MCF 10A (cell line): ENCODE measurements around the gene ZDHHC11. TPM values are rescaled to one million over a fixed set of nuclear protein-coding genes. Genes with fewer than 3 reads are reported as not detected.
"Not testable (repeated sequence)": the region's sequence is repeated elsewhere in the genome, so short reads cannot be mapped to it uniquely, and the experiment has no call there.

Experiments used
- BruUV-seq: library from RNA; stranded (reverse); fragments of 400-500 nt; replicated peaks from 2 replicates; lab custom pipeline; 2021; lab: Mats Ljungman, UMichigan
- CTCF ChIA-PET: fragments of 300-600 bp; sonication (Branson Sonifier 250); formaldehyde crosslinking; extraction: SDS; loops from one replicate; lab custom pipeline; 2021; ENCODE audit warnings: antibody characterized with exemption, inconsistent platforms; lab: Yijun Ruan, JAX
- POLR2A ChIA-PET: fragments of 300-600, 350-650 bp; sonication (Branson Sonifier 250); formaldehyde crosslinking; extraction: SDS; loops from one replicate; lab custom pipeline; 2020; ENCODE audit warnings: antibody characterized with exemption, inconsistent platforms; lab: Yijun Ruan, JAX
- DNase-seq: peaks from one replicate; pipeline ENCODE4 v3.0.0-alpha.2; 2018; ENCODE audit not compliant: unreplicated experiment
- H3K27ac Mint-ChIP-seq: one replicate; pipeline ENCODE4 v1.8.0; 2022; ENCODE audit warnings: mild to moderate bottlenecking, low read depth, mixed read lengths; ENCODE audit not compliant: unreplicated experiment
- H3K27me3 Mint-ChIP-seq: one replicate; pipeline ENCODE4 v1.8.0; 2022; ENCODE audit warnings: mixed read lengths; ENCODE audit not compliant: insufficient read depth, unreplicated experiment
- H3K36me3 Mint-ChIP-seq: one replicate; pipeline ENCODE4 v1.8.0; 2022; ENCODE audit warnings: mild to moderate bottlenecking, moderate library complexity, mixed read lengths; ENCODE audit not compliant: insufficient read depth, unreplicated experiment
- H3K4me1 Mint-ChIP-seq: one replicate; pipeline ENCODE4 v1.8.0; 2022; ENCODE audit warnings: mixed read lengths; ENCODE audit not compliant: insufficient read depth, unreplicated experiment
- H3K4me3 Mint-ChIP-seq: one replicate; pipeline ENCODE4 v1.8.0; 2022; ENCODE audit warnings: mild to moderate bottlenecking, moderate library complexity, mixed read lengths; ENCODE audit not compliant: unreplicated experiment
- H3K9me3 Mint-ChIP-seq: one replicate; pipeline ENCODE4 v1.8.0; 2022; ENCODE audit warnings: mixed read lengths; ENCODE audit not compliant: unreplicated experiment
- intact Hi-C: fragments of 100-400 bp; cut with micrococcal nuclease; formaldehyde crosslinking; loops from 2 replicates; pipeline ENCODE4 v1.14.1; 2022
- total RNA-seq: library from RNA; stranded (reverse); gene quantifications from 2 replicates; pipeline ENCODE4 v1.2.3, GENCODE V29; 2022
- TF ChIP-seq, protein P1 (sequence below): fragments of 200-600 bp; IDR thresholded peaks from one replicate; pipeline ENCODE4 v1.8.0; 2022; ENCODE audit warnings: antibody characterized with exemption, mild to moderate bottlenecking; ENCODE audit not compliant: unreplicated experiment

ZDHHC11 gene
- total RNA-seq, 1 experiment from 2014 or later = 2.0 TPM

DNA sequence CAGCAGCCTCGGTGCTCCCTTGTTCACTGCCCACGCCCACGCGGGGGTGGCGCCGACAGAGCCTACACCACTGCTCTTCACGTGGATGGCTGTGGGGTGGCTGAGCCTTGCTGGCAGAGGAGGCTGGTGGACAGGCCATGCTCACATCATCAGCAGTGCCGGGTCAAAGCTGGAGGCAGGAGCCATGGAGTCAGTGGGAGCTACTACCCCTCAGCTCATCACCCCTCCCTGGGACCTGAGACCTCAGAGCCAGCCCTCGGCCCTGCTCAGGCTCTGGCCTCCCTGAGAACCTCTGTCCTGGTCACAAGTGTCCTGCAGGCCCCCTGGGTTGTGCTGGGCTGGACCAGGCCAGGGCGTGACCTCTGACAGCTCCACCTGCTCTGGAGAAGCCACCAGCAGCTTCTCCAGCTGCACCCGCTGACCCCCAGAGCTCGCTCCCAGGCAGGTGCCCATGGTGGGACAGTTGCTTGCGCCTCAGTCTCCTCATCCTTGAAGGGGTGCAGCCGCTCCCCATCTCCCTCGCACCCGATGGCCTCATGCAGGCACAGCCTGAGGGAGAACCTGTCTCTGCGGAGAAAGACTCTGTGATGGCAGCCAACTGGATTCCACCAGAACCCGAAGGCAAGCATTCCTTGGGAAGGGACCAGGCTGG, 75.8 kb downstream of the ZDHHC11 start:
- BruUV-seq, H3K27me3 Mint-ChIP-seq, CTCF ChIA-PET, POLR2A ChIA-PET, H3K9me3 Mint-ChIP-seq, H3K4me1 Mint-ChIP-seq, H3K4me3 Mint-ChIP-seq, intact Hi-C loops, H3K27ac Mint-ChIP-seq, H3K36me3 Mint-ChIP-seq, DNase-seq: not testable (repeated sequence)

GRCh38 chr5:774304-774703, 76.5 kb downstream of the ZDHHC11 start:
- H3K4me3 Mint-ChIP-seq, H3K27me3 Mint-ChIP-seq, H3K36me3 Mint-ChIP-seq, H3K27ac Mint-ChIP-seq, CTCF ChIA-PET, DNase-seq, BruUV-seq, POLR2A ChIA-PET, H3K4me1 Mint-ChIP-seq, intact Hi-C loops, H3K9me3 Mint-ChIP-seq: not testable (repeated sequence)

GRCh38 chr5:773517-774264, 77.1 kb downstream of the ZDHHC11 start:
- no peaks in the 10 kb centered on the region for H3K9me3 Mint-ChIP-seq
- DNase-seq = no peak
- no TSS peak for BruUV-seq
- H3K27ac Mint-ChIP-seq = no peak overlapping the region
- CTCF ChIA-PET = no interaction called here
- intact Hi-C loops = no loop called here
- POLR2A ChIA-PET = no interaction called here
- H3K36me3 Mint-ChIP-seq = peaks cover 5% of the 10 kb centered on the region
- no peak overlapping the region for H3K4me3 Mint-ChIP-seq
- TF ChIP-seq, protein P1, sequence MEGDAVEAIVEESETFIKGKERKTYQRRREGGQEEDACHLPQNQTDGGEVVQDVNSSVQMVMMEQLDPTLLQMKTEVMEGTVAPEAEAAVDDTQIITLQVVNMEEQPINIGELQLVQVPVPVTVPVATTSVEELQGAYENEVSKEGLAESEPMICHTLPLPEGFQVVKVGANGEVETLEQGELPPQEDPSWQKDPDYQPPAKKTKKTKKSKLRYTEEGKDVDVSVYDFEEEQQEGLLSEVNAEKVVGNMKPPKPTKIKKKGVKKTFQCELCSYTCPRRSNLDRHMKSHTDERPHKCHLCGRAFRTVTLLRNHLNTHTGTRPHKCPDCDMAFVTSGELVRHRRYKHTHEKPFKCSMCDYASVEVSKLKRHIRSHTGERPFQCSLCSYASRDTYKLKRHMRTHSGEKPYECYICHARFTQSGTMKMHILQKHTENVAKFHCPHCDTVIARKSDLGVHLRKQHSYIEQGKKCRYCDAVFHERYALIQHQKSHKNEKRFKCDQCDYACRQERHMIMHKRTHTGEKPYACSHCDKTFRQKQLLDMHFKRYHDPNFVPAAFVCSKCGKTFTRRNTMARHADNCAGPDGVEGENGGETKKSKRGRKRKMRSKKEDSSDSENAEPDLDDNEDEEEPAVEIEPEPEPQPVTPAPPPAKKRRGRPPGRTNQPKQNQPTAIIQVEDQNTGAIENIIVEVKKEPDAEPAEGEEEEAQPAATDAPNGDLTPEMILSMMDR = no peak
- H3K27me3 Mint-ChIP-seq = no peaks in the 10 kb centered on the region
- no peaks in the 10 kb centered on the region for H3K4me1 Mint-ChIP-seq

DNA sequence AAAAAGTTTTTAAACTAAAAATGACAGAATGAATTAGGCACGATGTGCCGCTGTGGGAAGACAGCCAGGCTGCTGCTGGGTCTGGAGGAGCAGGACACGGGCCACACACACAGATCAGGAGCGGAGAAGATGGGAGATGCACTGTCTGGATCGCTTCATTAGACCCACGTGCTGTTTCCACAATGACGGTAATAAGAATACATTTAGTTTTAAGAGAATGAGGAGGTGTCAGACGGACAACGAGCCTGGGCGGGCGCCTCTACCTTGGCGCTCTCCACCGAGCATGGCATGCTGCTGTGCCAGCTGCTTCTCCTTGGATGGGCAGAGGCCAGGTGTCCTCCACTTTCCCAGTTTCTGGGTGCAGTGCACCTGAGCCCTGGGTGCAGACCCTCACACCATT, 77.9 kb downstream of the ZDHHC11 start:
- CTCF ChIA-PET, BruUV-seq, H3K4me3 Mint-ChIP-seq, H3K9me3 Mint-ChIP-seq, H3K4me1 Mint-ChIP-seq, H3K27ac Mint-ChIP-seq, H3K36me3 Mint-ChIP-seq, H3K27me3 Mint-ChIP-seq, POLR2A ChIA-PET, intact Hi-C loops, DNase-seq: not testable (repeated sequence)

DNA sequence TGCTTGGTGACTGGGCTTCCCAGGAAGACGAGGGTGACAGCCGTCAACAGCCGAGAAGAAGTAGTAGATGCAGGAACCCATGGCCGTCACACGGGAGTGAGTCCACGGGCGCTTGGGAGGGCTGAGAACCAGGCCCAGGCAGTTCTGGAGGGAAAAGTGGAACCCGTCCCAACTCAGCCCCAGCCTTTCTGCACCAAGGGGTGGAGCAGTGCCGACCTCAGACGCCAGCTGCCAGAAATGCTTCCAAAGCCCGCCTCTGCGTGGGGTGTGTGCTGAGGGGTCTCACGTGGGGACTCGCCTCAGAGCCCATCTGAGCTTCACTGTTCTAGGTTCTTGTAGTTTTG, 78.3 kb downstream of the ZDHHC11 start:
- CTCF ChIA-PET, H3K9me3 Mint-ChIP-seq, DNase-seq, intact Hi-C loops, POLR2A ChIA-PET, BruUV-seq, H3K4me1 Mint-ChIP-seq, H3K4me3 Mint-ChIP-seq, H3K27ac Mint-ChIP-seq, H3K36me3 Mint-ChIP-seq, H3K27me3 Mint-ChIP-seq: not testable (repeated sequence)

GRCh38 chr5:771841-772546, 78.8 kb downstream of the ZDHHC11 start:
- H3K4me1 Mint-ChIP-seq, H3K27ac Mint-ChIP-seq, DNase-seq, H3K36me3 Mint-ChIP-seq, BruUV-seq, intact Hi-C loops, H3K27me3 Mint-ChIP-seq, H3K9me3 Mint-ChIP-seq, H3K4me3 Mint-ChIP-seq, CTCF ChIA-PET: not testable (repeated sequence)
- POLR2A ChIA-PET = interaction anchor here (0.6 kb wide), 1 partner anchor 78 kb away, joined by 4 read pairs; no protein-coding TSS in a partner anchor

DNA sequence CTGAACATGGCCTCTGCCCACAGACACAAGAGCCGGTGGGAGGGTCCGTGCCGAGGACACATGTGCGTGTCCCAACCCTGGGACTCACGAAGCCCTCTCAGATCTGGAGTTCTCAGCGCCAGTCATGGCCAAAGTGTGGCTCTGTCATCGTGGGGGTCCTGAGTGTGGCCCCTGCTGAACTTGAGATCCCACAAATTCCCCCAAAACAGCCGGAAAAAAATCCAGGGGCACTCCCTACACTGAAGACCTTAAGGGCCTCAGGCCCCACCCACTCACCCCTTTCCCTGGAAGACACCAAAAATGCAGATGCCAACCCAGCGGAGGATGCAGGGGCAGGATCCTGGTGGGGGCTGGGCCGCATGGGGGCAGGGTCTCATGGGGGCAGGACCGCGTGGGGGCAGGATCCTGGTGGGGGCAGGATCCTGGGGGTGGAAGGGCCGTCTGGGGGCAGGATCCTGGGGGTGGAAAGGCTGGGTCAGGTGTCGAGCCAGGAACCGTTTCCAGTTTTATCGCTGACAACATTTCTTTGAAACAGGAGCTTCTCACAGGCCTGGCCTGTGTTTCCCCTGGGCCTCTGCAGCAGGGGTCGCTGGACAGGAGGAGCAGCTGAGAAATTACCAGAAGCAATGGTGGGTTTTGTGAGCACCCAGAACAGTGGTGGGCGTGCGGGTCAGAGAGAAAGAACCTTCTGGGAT, 79.6 kb downstream of the ZDHHC11 start:
- intact Hi-C loops, H3K36me3 Mint-ChIP-seq, H3K4me3 Mint-ChIP-seq, BruUV-seq, H3K27ac Mint-ChIP-seq, DNase-seq, H3K4me1 Mint-ChIP-seq, H3K9me3 Mint-ChIP-seq, H3K27me3 Mint-ChIP-seq, CTCF ChIA-PET: not testable (repeated sequence)
- POLR2A ChIA-PET = interaction anchor here (0.6 kb wide), 1 partner anchor 79 kb away, joined by 4 read pairs; no protein-coding TSS in a partner anchor

- CTCF ChIA-PET, H3K4me1 Mint-ChIP-seq, H3K36me3 Mint-ChIP-seq, DNase-seq, H3K27ac Mint-ChIP-seq, H3K9me3 Mint-ChIP-seq, H3K4me3 Mint-ChIP-seq, POLR2A ChIA-PET, intact Hi-C loops, H3K27me3 Mint-ChIP-seq, BruUV-seq: not testable (repeated sequence)
Observed at GRCh38 chr5:770585-770984, 80.2 kb downstream of the ZDHHC11 start.
